K562 (cell line): Measurements from ENCODE around the gene NCOA1. TPM values are rescaled to one million over a fixed set of nuclear protein-coding genes. Genes with fewer than 3 reads are reported as not detected.

Experiments
- ATAC-seq: fragments of 200-7000 bp; cut with Tn5 transposase; 3 replicates; pipeline ENCODE4 v1.9.1; 2020; ENCODE audit warnings: moderate library complexity
- BruUV-seq: library from RNA; stranded (reverse); fragments of 400-500 nt; replicated peaks from 2 replicates; lab custom pipeline; 2021; lab: Mats Ljungman, UMichigan
- CTCF ChIA-PET: fragments of 300-600 bp; formaldehyde crosslinking; extraction: SDS; loops from one replicate; lab custom pipeline; 2021; ENCODE audit warnings: low intra/inter-chr PET ratio; lab: Yijun Ruan, JAX
- POLR2A ChIA-PET: fragments of 300-600, 350-650 bp; sonication (Branson Sonifier 250); formaldehyde crosslinking; extraction: SDS; loops from one replicate; lab custom pipeline; 2021; ENCODE audit warnings: antibody characterized with exemption, inconsistent platforms; lab: Yijun Ruan, JAX
- DNase-seq, 4 experiments: peaks; one replicate each; pipeline versions ENCODE4 v3.0.0 to v3.0.0-alpha.2; 2011 to 2018; ENCODE audit warnings: low spot score in 3 of 4, mixed read lengths in 3 of 4; ENCODE audit errors: extremely low read depth in 1 of 4
- FAIRE-seq: peaks from 2 replicates; lab custom pipeline; 2011; peaks lifted over from hg19 to GRCh38; lab: Jason Lieb, UNC
- H2AFZ ChIP-seq: 2 replicates; pipeline ENCODE4 v1.6.0; 2011; ENCODE audit warnings: low read depth, low read length, control low read depth, inconsistent platforms
- H3K27ac ChIP-seq: fragments of 200-600 bp; 3 replicates; pipeline ENCODE4 v1.8.0; 2011; ENCODE audit warnings: low read depth, mild to moderate bottlenecking, control low read depth, inconsistent platforms, low read length, moderate library complexity, mixed read lengths; ENCODE audit errors: extremely low read depth
- H3K27me3 ChIP-seq, 2 experiments: fragments of 300-600 bp in 1 of 2; 2 replicates in 1 of 2; 3 replicates in 1 of 2; pipeline versions ENCODE4 v1.6.0 to v1.8.0; 2011; ENCODE audit warnings: inconsistent platforms in 2 of 2, low read length in 2 of 2, mild to moderate bottlenecking in 1 of 2, mixed read lengths in 1 of 2, moderate library complexity in 1 of 2; ENCODE audit not compliant: control insufficient read depth in 2 of 2, insufficient read depth in 2 of 2
- H3K36me3 ChIP-seq: fragments of 300-600 bp; 3 replicates; pipeline ENCODE4 v1.8.0; 2011; ENCODE audit warnings: mild to moderate bottlenecking, low read length, inconsistent platforms; ENCODE audit not compliant: control insufficient read depth, insufficient read depth
- H3K4me1 ChIP-seq, 2 experiments: fragments of 200-600 bp in 1 of 2; replicated peaks in 1 of 2; 2 replicates in 1 of 2; 3 replicates in 1 of 2; pipeline versions ENCODE4 v1.5.1 to v1.8.0; 2011; ENCODE audit warnings: inconsistent platforms in 2 of 2, low read length in 2 of 2, mild to moderate bottlenecking in 1 of 2, mixed read lengths in 1 of 2, moderate library complexity in 1 of 2; ENCODE audit not compliant: control insufficient read depth in 2 of 2, insufficient read depth in 2 of 2
- H3K4me2 ChIP-seq: 2 replicates; pipeline ENCODE4 v1.6.1; 2011; ENCODE audit warnings: low read length, control low read depth, inconsistent platforms, mixed read lengths; ENCODE audit not compliant: insufficient read depth
- H3K4me3 ChIP-seq: fragments of 200-600 bp; sonication (generic), shearing (Covaris generic); 2 replicates; pipeline ENCODE4 v1.5.1; 2016; ENCODE audit warnings: control low read depth, inconsistent platforms
- H3K79me2 ChIP-seq: fragments of 200-600 bp; 3 replicates; pipeline ENCODE4 v1.8.0; 2011; ENCODE audit warnings: low read length, inconsistent platforms; ENCODE audit not compliant: control insufficient read depth, insufficient read depth
- H3K9ac ChIP-seq, 2 experiments: 2 replicates each; pipeline versions ENCODE4 v1.6.0 to v1.6.1; 2011; ENCODE audit warnings: low read depth in 2 of 2, low read length in 2 of 2, control low read depth in 1 of 2, inconsistent platforms in 1 of 2, mild to moderate bottlenecking in 1 of 2, mixed read lengths in 1 of 2; ENCODE audit not compliant: insufficient read depth in 1 of 2
- H3K9me1 ChIP-seq: one replicate; pipeline ENCODE4 v1.6.0; 2011; ENCODE audit warnings: inconsistent platforms, mild to moderate bottlenecking, low read length, moderate library complexity; ENCODE audit not compliant: control insufficient read depth, insufficient read depth
- H3K9me3 ChIP-seq: replicated peaks from 2 replicates; pipeline ENCODE4 v1.5.1; 2011; ENCODE audit warnings: low read depth, low read length, inconsistent platforms; ENCODE audit not compliant: control insufficient read depth, insufficient read depth
- H4K20me1 ChIP-seq: replicated peaks from 2 replicates; pipeline ENCODE4 v1.6.1; 2011; ENCODE audit warnings: low read length, inconsistent platforms, mixed read lengths; ENCODE audit not compliant: control insufficient read depth, insufficient read depth
- ARID1B ChIP-seq: fragments of 450-650 bp; IDR thresholded peaks from 2 replicates; pipeline ENCODE4 v1.6.1; 2016; ENCODE audit warnings: antibody characterized with exemption, mild to moderate bottlenecking, inconsistent platforms
- CBX5 ChIP-seq: IDR thresholded peaks from 2 replicates; pipeline ENCODE4 v1.6.1; 2014; ENCODE audit warnings: low read depth, borderline replicate concordance
- CEBPZ ChIP-seq: fragments of 150-350 bp; IDR thresholded peaks from 2 replicates; pipeline ENCODE4 v1.6.1; 2014; ENCODE audit warnings: low read depth, mild to moderate bottlenecking, low read length, borderline replicate concordance
- EWSR1 ChIP-seq: fragments of 450-650 bp; IDR thresholded peaks from 2 replicates; pipeline ENCODE4 v1.6.1; 2018; ENCODE audit warnings: borderline replicate concordance, mild to moderate bottlenecking, low read depth, moderate library complexity; ENCODE audit not compliant: partially characterized antibody
- JUNB ChIP-seq: fragments of 450-650 bp; formaldehyde crosslinking; conservative IDR thresholded peaks from 2 replicates; pipeline ENCODE4 v1.4.0; 2020; ENCODE audit warnings: mild to moderate bottlenecking
- KLF6 ChIP-seq: fragments of 250-450 bp; sonication (Bioruptor Pico); IDR thresholded peaks from 2 replicates; pipeline ENCODE4 v1.4.0; 2020; ENCODE audit warnings: mild to moderate bottlenecking, moderate library complexity, borderline replicate concordance
- LARP7 ChIP-seq: fragments of 450-650 bp; IDR thresholded peaks from 2 replicates; pipeline ENCODE4 v1.6.1; 2016
- PHTF2 ChIP-seq: fragments of 250-450 bp; sonication (Bioruptor Pico); IDR thresholded peaks from 2 replicates; pipeline ENCODE4 v1.5.0; 2021; ENCODE audit warnings: mild to moderate bottlenecking
- PTRF ChIP-seq: fragments of 450-650 bp; IDR thresholded peaks from 2 replicates; pipeline ENCODE4 v1.6.1; 2016; ENCODE audit warnings: mild to moderate bottlenecking, missing genetic modification characterization, missing compliant biosample characterization
- RBM14 ChIP-seq: fragments of 200-400 bp; formaldehyde crosslinking; IDR thresholded peaks from 2 replicates; pipeline ENCODE4 v1.6.1; 2018; ENCODE audit warnings: low read depth, mild to moderate bottlenecking, low read length, moderate library complexity, borderline replicate concordance; ENCODE audit not compliant: insufficient read depth
- RBM17 ChIP-seq: fragments of 200-400 bp; formaldehyde crosslinking; IDR thresholded peaks from 2 replicates; pipeline ENCODE4 v1.6.1; 2017; ENCODE audit warnings: low read depth, mild to moderate bottlenecking, low read length, borderline replicate concordance
- RFX1 ChIP-seq: fragments of 450-650 bp; IDR thresholded peaks from 2 replicates; pipeline ENCODE4 v1.6.1; 2016; ENCODE audit warnings: mild to moderate bottlenecking, moderate library complexity
- TCF15 ChIP-seq: fragments of 250-450 bp; sonication (Bioruptor Pico); IDR thresholded peaks from 2 replicates; pipeline ENCODE4 v1.8.0; 2022; ENCODE audit warnings: moderate library complexity, mild to moderate bottlenecking, inconsistent platforms
- TEAD4 ChIP-seq, 2 experiments: sonication (generic) in 1 of 2; formaldehyde crosslinking in 1 of 2; IDR thresholded peaks; 2 replicates each; pipeline versions ENCODE4 v1.6.1 to v1.8.0; 2012 to 2022; ENCODE audit warnings: borderline replicate concordance in 1 of 2, inconsistent platforms in 1 of 2, low read length in 1 of 2, mild to moderate bottlenecking in 1 of 2, missing genetic modification reagents in 1 of 2
- THRAP3 ChIP-seq: fragments of 450-650 bp; IDR thresholded peaks from 2 replicates; pipeline ENCODE4 v1.6.1; 2016; ENCODE audit warnings: mild to moderate bottlenecking, inconsistent platforms, borderline replicate concordance
- ZBTB8A ChIP-seq: fragments of 450-650 bp; IDR thresholded peaks from 2 replicates; pipeline ENCODE4 v1.6.1; 2018; ENCODE audit warnings: mild to moderate bottlenecking, moderate library complexity; ENCODE audit not compliant: partially characterized antibody
- ZKSCAN8 ChIP-seq: fragments of 200-800 bp; sonication (Bioruptor generic); IDR thresholded peaks from 2 replicates; pipeline ENCODE4 v1.6.1; 2016; ENCODE audit warnings: missing genetic modification characterization, missing compliant biosample characterization
- ZNF197 ChIP-seq: fragments of 200-800 bp; sonication (Bioruptor generic); IDR thresholded peaks from 2 replicates; pipeline ENCODE4 v1.6.1; 2016; ENCODE audit warnings: low read depth, missing genetic modification characterization, missing compliant biosample characterization
- WGBS: fragments of 100-300 bp; shearing (Covaris generic); methylation state at CpG from one replicate; pipeline ENCODE4 v1.1.6; 2016; ENCODE audit warnings: low coverage, mixed read lengths; ENCODE audit not compliant: insufficient coverage; ENCODE audit errors: missing lambda C conversion rate; 5-methylcytosine and 5-hydroxymethylcytosine counted together
- in situ Hi-C: fragments of 300-500 bp; cut with MboI; formaldehyde crosslinking; loops from 4 replicates; pipeline ENCODE4 v1.15.0; 2018; ENCODE audit warnings: inconsistent platforms, mixed read lengths
- intact Hi-C: fragments of 100-400 bp; cut with micrococcal nuclease; formaldehyde crosslinking; loops from 2 replicates; pipeline ENCODE4 v1.14.2; 2022
- polyA plus RNA-seq, 8 experiments: library from polyadenylated mRNA; depleted of rRNA in 4 of 8; stranded (reverse) in 5 of 8; unstranded in 3 of 8; fragments of >200 nt; fragmentation: Nextera tagmentation in 2 of 8; fragmentation: Illumina TruSeq in 1 of 8; extraction: Ambion mirVana in 2 of 8; extraction: Trizol in 1 of 8; gene quantifications; 2 replicates each; pipeline versions ENCODE4 v1.2.1 to v1.2.3, GENCODE V29; 2011 to 2014; ENCODE audit warnings: inconsistent platforms in 1 of 8, missing spikeins in 1 of 8
- total RNA-seq, 7 experiments: library from RNA; depleted of rRNA in 6 of 7; stranded (reverse); fragments of >200 nt in 6 of 7; fragmentation: Illumina TruSeq in 2 of 7; extraction: Trizol in 2 of 7; gene quantifications; 2 replicates each; pipeline versions ENCODE4 v1.2.1 to v1.2.3, GENCODE V29; 2011 to 2021; ENCODE audit warnings: low replicate concordance in 1 of 7

The NCOA1 gene
- total and polyA plus RNA-seq, 9 of the 15 experiments (the other 6 are each of a cell fraction or from before 2014, with no cell fraction given), result 4.9 to 25.7 (median 17.0) TPM

- in situ Hi-C loops, result no loop called here
- H3K4me3 ChIP-seq, result no peak overlapping the region
- H3K4me2 ChIP-seq, result no peak overlapping the region
- POLR2A ChIA-PET, result interaction anchor here (0.7 to 2.0 kb wide), 2 partner anchors 9 to 16 kb away, joined by 3 to 10 read pairs; no protein-coding TSS in a partner anchor
- CTCF ChIA-PET, result no interaction called here
- DNase-seq (no peak), FAIRE-seq (no peak), ATAC-seq (no peak)
- H3K4me1 ChIP-seq, result peaks cover 5 to 28% of the 10 kb centered on the region in 2 experiments; a peak in 4 of 5 replicates
- peaks cover 75% of the 10 kb centered on the region for H3K36me3 ChIP-seq
- H2AFZ ChIP-seq, result no peak overlapping the region
- no peaks in the 10 kb centered on the region for H4K20me1 ChIP-seq
- no peak overlapping the region for H3K9ac ChIP-seq
- peaks cover 35% of the 10 kb centered on the region for H3K79me2 ChIP-seq
- WGBS, result 95% methylated on average over 4 of the region's 4 CpGs
- H3K27me3 ChIP-seq, result no peaks in the 10 kb centered on the region
- no TSS peak for BruUV-seq
- H3K9me3 ChIP-seq, result no peaks in the 10 kb centered on the region
- intact Hi-C loops, result no loop called here
- no peaks in the 10 kb centered on the region for H3K9me1 ChIP-seq
- H3K27ac ChIP-seq, result no peak overlapping the region
- TF ChIP-seq RFX1, result no peak
- no peak for TF ChIP-seq PHTF2 (CRISPR knock-in tag)
- TF ChIP-seq LARP7, result no peak
- no peak for TF ChIP-seq EWSR1
- TF ChIP-seq JUNB, result no peak
- no peak for TF ChIP-seq ZKSCAN8 (CRISPR knock-in tag)
- no peak for TF ChIP-seq PTRF (tag)
- TF ChIP-seq RBM17, result no peak
- no peak for TF ChIP-seq TCF15
- no peak for TF ChIP-seq ARID1B
- no peak for TF ChIP-seq THRAP3
- TF ChIP-seq CEBPZ, result no peak
- no peak for TF ChIP-seq KLF6 (CRISPR knock-in tag)
- TF ChIP-seq ZNF197 (CRISPR knock-in tag), result no peak
- TF ChIP-seq RBM14, result no peak
- no peak for TF ChIP-seq ZBTB8A
- TF ChIP-seq CBX5, result no peak
- no peak for TF ChIP-seq TEAD4 (IDR thresholded peaks at IDR 0.05; ENCODE audit: low read length)
- no peak for TF ChIP-seq TEAD4 (CRISPR knock-in tag; IDR thresholded peaks at IDR 0.05; ENCODE audit: borderline replicate concordance)
Measured at GRCh38 chr2:24815171-24815570, 324.1 kb downstream of the NCOA1 start.
